BLaER1 treated with 17β-estradiol and CSF1 and Interleukin-3, amounts not matched to agents 10 nM and 100 nM (cell line): ENCODE data around the gene CD9.

Experiments used
- H3K27ac ChIP-seq, 11 experiments: shearing (Covaris generic); formaldehyde crosslinking; 2 replicates each; pipeline ENCODE4 v1.8.1; 2022
- H3K27me3 ChIP-seq, 11 experiments: shearing (Covaris generic); formaldehyde crosslinking; 2 replicates each; pipeline ENCODE4 v1.8.1; 2022
- H3K36me3 ChIP-seq, 11 experiments: shearing (Covaris generic); formaldehyde crosslinking; 2 replicates each; pipeline ENCODE4 v1.8.1; 2022
- H3K4me1 ChIP-seq, 10 experiments: shearing (Covaris generic); formaldehyde crosslinking; 2 replicates each; pipeline ENCODE4 v1.8.1; 2022
- H3K4me2 ChIP-seq, 11 experiments: shearing (Covaris generic); formaldehyde crosslinking; 2 replicates each; pipeline ENCODE4 v1.8.1; 2022
- H3K4me3 ChIP-seq, 10 experiments: shearing (Covaris generic); formaldehyde crosslinking; 2 replicates each; pipeline ENCODE4 v1.8.1; 2022
- H3K9ac ChIP-seq, 11 experiments: shearing (Covaris generic); formaldehyde crosslinking; 2 replicates each; pipeline ENCODE4 v1.8.1; 2022
- H3K9me3 ChIP-seq, 11 experiments: shearing (Covaris generic); formaldehyde crosslinking; replicated peaks in 1 of 11; 2 replicates each; pipeline ENCODE4 v1.8.1; 2022
- H4K20me1 ChIP-seq, 11 experiments: shearing (Covaris generic); formaldehyde crosslinking; 2 replicates each; pipeline ENCODE4 v1.8.1; 2022
- Cebpa-rat ChIP-seq, 11 experiments: shearing (Covaris generic); IDR thresholded peaks; 2 replicates each; pipeline ENCODE4 v1.8.1; 2022

The CD9 gene

GRCh38 chr12:6172862-6173261 is 27.3 kb upstream of the CD9 start:
- Histone ChIP-seq H3K4me1 (peaks cover 16 to 48% (median 26%) of the 10 kb centered on the region in 10 experiments), H3K9ac (no peak overlapping the region), H3K4me3 (no peak overlapping the region), H3K36me3 (no peaks in the 10 kb centered on the region), H3K9me3 (peaks cover 0 to 28% (median 18%) of the 10 kb centered on the region in 11 experiments; a peak in 13 of 22 replicates), H3K27ac (0 out of 22 replicates have a peak overlapping the region, but pooled peaks of 1 of the 11 experiments have one; percentile 45), H4K20me1 (no peaks in the 10 kb centered on the region), H3K27me3 (no peaks in the 10 kb centered on the region), H3K4me2 (no peak overlapping the region)
- TF ChIP-seq Cebpa-rat (IDR thresholded peaks at IDR 0.05) = no peak

- peak overlapping the region in 3 of 11 experiments; percentile 11 to 48 (median 11); a peak in 4 of 22 replicates for H3K27ac ChIP-seq
- H3K27me3 ChIP-seq = no peaks in the 10 kb centered on the region
- no peak overlapping the region for H3K9ac ChIP-seq
- H3K9me3 ChIP-seq = peaks cover 0 to 17% (median 7%) of the 10 kb centered on the region in 11 experiments; a peak in 6 of 22 replicates
- H3K36me3 ChIP-seq = no peaks in the 10 kb centered on the region
- peak overlapping the region in 5 of 11 experiments; percentile 28 to 81 (median 67); a peak in 8 of 22 replicates for H3K4me2 ChIP-seq
- TF ChIP-seq Cebpa-rat (IDR thresholded peaks at IDR 0.05) = no peak
- peaks cover 13 to 61% (median 28%) of the 10 kb centered on the region in 10 experiments for H3K4me1 ChIP-seq
- no peaks in the 10 kb centered on the region for H4K20me1 ChIP-seq
- no peak overlapping the region for H3K4me3 ChIP-seq
Observed at GRCh38 chr12:6177642-6178358, 22.4 kb upstream of the CD9 start.

DNA sequence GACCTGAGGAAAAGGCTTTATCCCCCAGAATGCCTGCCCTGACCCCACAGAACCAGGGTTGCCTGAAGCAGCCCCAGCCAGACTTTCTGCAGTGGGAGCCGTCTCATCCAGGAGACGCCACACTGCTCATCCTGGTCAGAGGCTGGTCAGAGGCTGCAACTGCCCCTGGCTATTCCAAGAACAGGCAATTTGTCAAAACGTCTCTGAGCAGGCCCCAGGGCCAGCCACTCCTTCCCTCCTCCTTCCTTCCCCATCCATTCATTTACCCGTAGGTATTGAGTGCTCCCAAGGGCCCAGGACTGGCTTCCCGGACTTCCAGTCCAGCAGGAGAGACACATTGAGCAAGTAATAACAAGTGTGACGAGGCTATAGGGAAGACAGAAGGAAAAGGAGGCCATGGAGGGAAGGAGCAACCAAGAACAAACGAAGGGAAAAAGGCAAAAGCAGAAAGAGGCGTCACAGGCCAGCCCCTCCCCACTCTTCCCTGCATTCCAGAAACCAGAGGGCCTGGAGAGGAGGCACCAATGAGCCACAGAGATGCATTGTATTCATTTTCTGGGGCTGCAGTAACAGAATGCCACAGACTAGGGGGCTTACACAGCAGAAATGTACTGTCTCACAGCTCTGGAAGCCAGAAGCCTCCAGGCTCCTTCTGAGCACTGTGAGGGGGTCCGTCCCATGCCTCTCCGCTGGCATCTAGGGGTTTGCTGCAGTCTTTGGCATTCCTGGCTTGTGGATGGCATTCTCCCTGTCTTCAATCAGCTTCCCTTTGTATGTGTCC is 21.0 kb upstream of the CD9 start:
- peaks cover 0 to 9% (median 0%) of the 10 kb centered on the region in 11 experiments; a peak in 2 of 22 replicates for H3K9me3 ChIP-seq
- H3K4me2 ChIP-seq = peak overlapping the region in 3 of 11 experiments; percentile 71 to 81 (median 76); a peak in 6 of 22 replicates
- TF ChIP-seq Cebpa-rat (IDR thresholded peaks at IDR 0.05) = no peak
- no peak overlapping the region for H3K27ac ChIP-seq
- H3K36me3 ChIP-seq = no peaks in the 10 kb centered on the region
- H4K20me1 ChIP-seq = no peaks in the 10 kb centered on the region
- H3K27me3 ChIP-seq = no peaks in the 10 kb centered on the region
- H3K4me3 ChIP-seq = no peak overlapping the region
- H3K4me1 ChIP-seq = peaks cover 21 to 75% (median 42%) of the 10 kb centered on the region in 10 experiments
- H3K9ac ChIP-seq = no peak overlapping the region

DNA sequence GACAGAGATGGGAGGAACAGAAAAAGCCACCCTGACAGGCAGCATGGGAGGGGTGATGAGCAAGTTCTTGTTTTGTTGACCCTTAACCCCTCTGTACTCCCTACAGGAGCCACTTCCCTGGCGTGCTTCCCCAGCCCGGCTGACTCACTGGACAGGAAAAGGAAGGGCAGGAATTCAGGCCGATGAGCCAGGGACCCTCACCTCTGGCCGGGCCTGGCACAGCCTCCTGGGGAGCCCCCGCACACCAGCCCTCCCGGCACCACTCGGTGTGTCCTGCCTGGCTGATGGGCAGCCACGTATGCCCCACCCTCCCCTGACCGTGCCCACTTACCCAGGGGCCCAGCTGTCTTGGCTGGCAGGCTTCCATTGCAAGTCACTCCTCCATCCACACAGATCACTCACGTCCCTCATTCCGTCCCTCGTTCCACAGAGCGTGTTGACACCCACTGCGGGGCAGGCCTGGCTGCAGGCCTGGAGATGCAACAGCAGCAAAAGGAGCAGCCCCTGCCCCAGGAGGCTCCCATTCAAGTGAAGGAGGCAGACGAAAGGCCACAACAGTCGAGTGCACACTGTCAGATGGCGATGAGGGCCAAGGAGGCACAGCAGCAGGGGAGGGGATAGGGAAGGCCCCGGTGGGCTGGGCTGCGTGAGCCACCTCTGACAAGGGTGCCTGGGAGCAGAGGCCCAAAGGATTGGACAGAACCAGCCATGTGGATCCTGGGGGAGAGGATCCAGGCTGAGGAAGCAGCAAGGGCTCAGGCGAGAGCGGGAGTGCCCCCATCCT is 19.7 kb upstream of the CD9 start:
- Histone ChIP-seq H3K4me2 (peak overlapping the region in 6 of 11 experiments; percentile 28 to 81 (median 58); a peak in 10 of 22 replicates), H3K27me3 (no peaks in the 10 kb centered on the region), H3K4me1 (peaks cover 23 to 75% (median 42%) of the 10 kb centered on the region in 10 experiments), H3K36me3 (no peaks in the 10 kb centered on the region), H3K9ac (no peak overlapping the region; a peak in 1 of 22 replicates), H3K9me3 (no peaks in the 10 kb centered on the region; a peak in 1 of 22 replicates), H4K20me1 (no peaks in the 10 kb centered on the region), H3K4me3 (no peak overlapping the region), H3K27ac (peak overlapping the region in 6 of 11 experiments; percentile 18 to 29 (median 25); a peak in 7 of 22 replicates)
- TF ChIP-seq Cebpa-rat (IDR thresholded peaks at IDR 0.05) = no peak

DNA sequence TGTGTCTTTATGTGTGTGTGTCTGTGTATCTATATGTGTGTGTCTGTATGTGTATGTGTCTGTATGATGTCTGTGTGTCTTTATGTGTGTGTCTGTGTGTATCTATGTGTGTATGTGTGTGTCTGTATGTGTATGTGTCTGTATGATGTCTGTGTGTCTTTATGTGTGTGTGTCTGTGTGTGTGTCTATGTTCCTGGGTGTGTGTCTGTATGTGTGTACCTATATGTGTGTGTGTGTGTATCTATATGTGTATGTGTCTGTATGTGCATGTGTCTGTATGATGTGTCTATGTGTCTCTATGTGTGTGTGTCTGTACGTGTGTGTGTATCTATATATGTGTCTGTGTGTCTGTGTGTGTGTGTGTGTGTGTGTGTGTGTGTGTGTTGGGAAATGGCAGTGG is 19.0 kb upstream of the CD9 start:
- peak overlapping the region in 5 of 11 experiments; percentile 57 to 82 (median 65); a peak in 5 of 22 replicates for H3K4me2 ChIP-seq
- H3K27ac ChIP-seq = no peak overlapping the region; a peak in 1 of 22 replicates
- no peak overlapping the region for H3K9ac ChIP-seq
- H3K9me3 ChIP-seq = no peaks in the 10 kb centered on the region; a peak in 1 of 22 replicates
- TF ChIP-seq Cebpa-rat (IDR thresholded peaks at IDR 0.05) = no peak
- H4K20me1 ChIP-seq = no peaks in the 10 kb centered on the region
- H3K4me3 ChIP-seq = no peak overlapping the region
- no peaks in the 10 kb centered on the region for H3K36me3 ChIP-seq
- no peaks in the 10 kb centered on the region for H3K27me3 ChIP-seq
- H3K4me1 ChIP-seq = peaks cover 30 to 80% (median 49%) of the 10 kb centered on the region in 10 experiments

DNA sequence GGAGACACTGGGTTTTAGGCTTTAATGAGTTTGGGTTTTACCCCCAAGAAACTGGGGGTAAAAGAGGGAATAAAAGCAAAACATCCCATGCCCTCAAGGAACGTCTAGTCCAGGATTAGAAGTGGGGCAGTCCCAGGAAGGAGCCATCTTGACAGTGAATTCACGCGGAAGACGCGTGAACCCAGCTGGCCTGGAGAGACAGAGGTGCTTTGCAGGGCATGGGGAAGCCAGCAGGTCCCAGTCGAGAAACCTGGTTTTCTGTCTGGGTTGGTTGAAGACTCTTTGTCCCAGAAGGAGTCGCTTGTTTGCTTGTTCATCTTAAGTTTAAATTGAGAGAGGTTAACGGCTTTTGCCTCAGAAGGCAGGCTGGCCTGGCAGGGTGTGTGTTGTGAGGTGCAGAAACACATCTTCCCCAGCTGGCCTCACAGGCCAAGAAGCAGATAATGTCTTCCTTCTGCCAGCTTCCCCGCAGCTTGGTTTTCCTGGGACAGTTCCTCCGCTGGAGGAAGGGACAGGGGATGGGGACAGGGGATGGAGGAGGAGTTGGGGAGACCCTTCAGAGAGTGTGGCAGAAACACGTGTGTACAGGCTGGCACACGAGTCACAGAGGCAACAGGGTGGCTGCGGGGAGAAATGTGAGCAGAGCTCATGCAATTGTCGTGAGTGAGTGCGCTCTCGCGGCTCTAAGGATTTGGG is 18.5 kb upstream of the CD9 start:
- TF ChIP-seq Cebpa-rat (IDR thresholded peaks at IDR 0.05) = no peak
- Histone ChIP-seq H3K9ac (peak overlapping the region in 4 of 11 experiments; percentile 0 to 23 (median 10); a peak in 1 of 22 replicates), H3K9me3 (no peaks in the 10 kb centered on the region; a peak in 1 of 22 replicates), H3K4me2 (peak overlapping the region; percentile 54 to 83 (median 67)), H4K20me1 (no peaks in the 10 kb centered on the region), H3K27ac (peak overlapping the region in 8 of 11 experiments; percentile 2 to 55 (median 44); a peak in 15 of 22 replicates), H3K36me3 (no peaks in the 10 kb centered on the region), H3K27me3 (no peaks in the 10 kb centered on the region), H3K4me1 (peaks cover 33 to 80% (median 52%) of the 10 kb centered on the region in 10 experiments), H3K4me3 (no peak overlapping the region)

DNA sequence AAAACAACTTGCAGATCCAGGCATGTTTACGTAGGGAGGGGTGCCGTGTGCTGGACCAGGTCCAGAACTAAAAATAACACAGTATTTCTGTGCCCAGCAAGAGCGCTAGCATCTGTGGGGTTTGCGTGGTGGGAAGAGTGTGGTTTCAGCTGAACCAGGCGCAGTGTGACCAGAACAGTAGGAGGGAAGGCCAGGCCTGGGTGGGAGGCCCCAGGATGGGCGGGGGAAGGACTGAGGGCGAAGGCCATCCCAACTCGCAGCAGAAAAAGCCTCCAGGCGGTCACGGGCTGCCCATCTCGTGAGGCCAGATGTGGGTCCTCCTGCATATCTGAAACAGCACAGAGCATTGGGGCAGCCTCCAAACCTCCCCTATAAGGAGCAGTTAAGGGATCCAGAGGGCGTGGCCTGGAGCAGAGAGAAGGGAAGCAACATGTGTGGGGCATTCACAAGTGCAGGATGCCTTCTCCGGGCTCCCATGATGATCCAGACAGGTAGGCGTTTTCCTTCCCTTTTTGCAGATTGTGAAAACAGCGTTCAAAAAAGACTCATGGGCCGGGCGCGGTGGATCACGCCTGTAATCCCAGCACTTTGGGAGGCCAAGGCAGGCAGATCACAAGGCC is 17.8 kb upstream of the CD9 start:
- no peak for TF ChIP-seq Cebpa-rat (IDR thresholded peaks at IDR 0.05)
- Histone ChIP-seq H3K36me3 (no peaks in the 10 kb centered on the region), H3K9ac (peak overlapping the region in 5 of 11 experiments; percentile 0 to 39 (median 8); a peak in 1 of 22 replicates), H3K4me2 (peak overlapping the region; percentile 54 to 83 (median 67)), H4K20me1 (no peaks in the 10 kb centered on the region), H3K4me3 (no peak overlapping the region), H3K27me3 (no peaks in the 10 kb centered on the region), H3K9me3 (no peaks in the 10 kb centered on the region; a peak in 1 of 22 replicates), H3K4me1 (peaks cover 35 to 77% (median 55%) of the 10 kb centered on the region in 10 experiments), H3K27ac (peak overlapping the region in 9 of 11 experiments; percentile 2 to 55 (median 37); a peak in 15 of 22 replicates)
